ENCODE results near the gene KLB.
A peak's percentile ranks its signal among the peaks of the same experiment; 100 is the strongest.

KLB gene

DNA sequence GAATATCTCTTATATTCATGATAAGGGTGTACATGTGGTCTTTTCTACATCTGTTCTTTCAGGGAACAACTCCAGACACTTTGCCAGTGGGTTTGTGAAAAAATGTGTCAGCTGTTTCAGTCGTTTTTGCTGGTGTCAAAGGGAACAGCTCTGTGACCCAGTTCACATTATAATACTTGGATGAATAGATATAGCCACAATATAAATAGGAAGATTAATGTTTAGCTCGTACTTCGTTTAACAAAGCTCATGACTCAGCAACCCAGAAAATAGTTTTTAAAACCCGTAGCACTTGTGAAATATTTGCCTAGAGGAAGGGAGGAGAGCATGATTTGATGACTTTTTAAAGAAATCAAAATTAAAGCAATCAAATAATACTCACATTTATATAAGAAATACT is 60.0 kb downstream of the KLB start:
- DNase-seq = no peak

DNA sequence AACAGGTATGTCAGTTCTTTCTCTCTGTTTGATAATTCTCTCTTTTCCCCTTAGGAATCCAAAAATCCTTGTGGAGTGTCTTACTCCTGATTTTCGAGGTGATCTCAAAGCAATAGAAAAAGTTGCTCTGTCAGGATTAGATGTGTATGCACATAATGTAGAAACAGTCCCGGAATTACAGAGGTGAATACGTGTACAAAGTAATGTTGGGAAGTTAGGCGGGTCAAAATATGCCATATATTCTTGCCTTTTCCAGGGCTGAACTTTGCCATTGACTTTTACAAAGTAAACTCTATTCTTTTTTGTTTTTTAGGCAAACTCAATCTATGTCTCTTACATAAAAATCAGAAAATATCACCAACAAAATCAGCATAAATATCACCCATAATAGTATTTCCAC is 60.7 kb downstream of the KLB start:
- DNase-seq = no peak

GRCh38 chr4:39469429-39470077 is 62.8 kb downstream of the KLB start:
- peak; percentile 35 for DNase-seq

DNA sequence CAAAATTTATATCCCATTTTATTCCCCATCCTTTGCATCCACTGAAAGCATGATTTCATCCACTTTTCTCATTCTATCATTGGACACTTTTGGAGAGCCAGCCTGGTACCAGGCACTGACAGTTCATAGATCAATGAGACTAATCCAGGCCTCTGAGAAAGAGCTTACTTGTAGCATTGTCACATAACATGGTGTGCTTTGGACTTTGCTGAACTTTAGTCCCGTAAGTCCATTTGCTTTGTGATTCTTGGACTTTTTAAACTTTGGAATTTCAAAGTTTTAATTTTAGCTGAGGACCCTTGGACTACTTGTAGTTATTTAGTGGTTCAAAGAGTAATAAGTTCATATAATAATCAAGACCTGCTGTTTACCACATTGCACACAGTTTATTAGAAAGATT is 63.7 kb downstream of the KLB start:
- DNase-seq = no peak

- no peak for DNase-seq
These were observed 65.7 kb downstream of the KLB start for GRCh38 chr4:39472396-39472795.

- DNase-seq = no peak
These were observed 69.6 kb downstream of the KLB start for GRCh38 chr4:39476187-39476895.

- DNase-seq = no peak
These were observed 73.5 kb downstream of the KLB start for GRCh38 chr4:39480251-39480650.

- no peak for DNase-seq
These were observed 74.4 kb downstream of the KLB start for GRCh38 chr4:39480902-39481695.

DNA sequence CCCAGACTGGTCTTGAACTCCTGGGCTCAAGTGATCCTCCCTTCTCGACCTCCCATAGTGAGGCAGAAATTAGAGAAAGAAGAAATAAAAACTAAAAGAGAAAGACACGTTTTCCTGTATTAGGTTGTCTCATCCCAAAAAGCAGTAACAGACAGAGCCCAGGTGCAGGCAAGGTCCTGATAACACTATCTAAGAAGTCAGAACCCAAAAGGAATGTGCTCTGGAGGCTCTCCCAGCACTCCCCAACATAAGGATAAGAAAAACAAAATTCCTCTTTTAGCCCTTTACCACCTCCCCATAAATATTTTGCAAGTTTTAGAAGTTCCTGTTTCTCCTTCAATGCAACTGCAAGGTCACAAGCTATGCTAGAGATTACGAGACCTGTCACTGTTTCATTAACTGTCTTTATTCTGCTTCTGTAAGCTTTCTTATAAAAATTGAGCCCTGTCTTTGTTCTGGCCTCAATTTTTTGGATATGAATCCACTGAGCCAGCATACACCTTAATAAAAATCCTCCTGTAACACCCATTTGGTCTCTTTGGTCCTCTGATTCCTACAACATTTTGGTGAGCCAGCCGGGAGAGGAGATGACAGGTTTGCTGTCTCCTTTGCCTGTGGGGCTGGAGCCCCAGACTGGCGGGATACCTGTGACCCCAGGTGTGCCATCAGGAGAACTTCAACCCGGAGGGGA is 78.0 kb downstream of the KLB start:
- DNase-seq = no peak

DNA sequence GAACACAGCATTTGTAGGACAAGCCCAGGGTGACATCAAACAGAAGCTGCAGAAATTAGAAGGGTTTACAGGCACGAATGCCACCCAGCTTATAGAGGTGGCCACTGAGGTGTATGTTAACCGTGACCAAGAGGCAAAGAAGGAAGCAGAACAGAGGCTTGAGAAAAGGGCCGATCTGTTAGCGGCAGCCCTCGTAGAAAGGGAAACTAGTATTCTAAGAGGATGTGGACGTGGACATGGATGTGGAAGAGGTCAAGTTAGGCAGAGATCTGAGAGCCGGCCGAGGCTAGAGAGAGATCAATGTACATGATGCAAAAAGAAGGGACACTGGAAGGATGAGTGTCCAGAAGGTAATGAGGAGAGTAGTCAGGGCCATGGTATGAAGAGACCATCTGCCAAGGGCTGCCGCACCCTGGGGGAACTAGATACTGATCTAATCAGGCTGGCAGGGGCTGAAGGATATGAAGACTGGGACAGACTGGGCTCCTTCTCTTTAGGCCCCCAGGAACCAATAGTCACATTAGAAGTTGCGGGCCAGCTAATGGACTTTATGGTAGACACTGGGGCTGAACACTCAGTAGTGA is 79.6 kb downstream of the KLB start:
- DNase-seq = no peak

DNA sequence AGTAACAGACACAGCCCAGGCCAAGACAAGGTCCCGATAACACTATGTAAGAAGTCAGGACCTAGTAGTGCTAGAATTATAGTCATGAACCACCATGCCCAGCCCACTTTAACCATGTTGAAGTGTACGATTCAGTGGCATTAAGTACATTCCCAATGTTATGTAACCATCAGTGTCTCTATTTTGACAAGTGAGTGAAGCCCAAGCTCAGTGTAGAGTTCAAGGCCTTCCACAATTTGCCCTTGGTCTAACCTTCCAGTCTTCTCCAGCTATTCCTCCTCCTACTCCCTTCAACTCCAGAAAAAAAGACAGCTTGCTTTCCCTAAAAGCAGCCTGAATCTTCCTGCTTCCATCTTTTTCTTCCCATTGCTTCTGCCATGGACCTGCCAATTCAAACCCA is 83.6 kb downstream of the KLB start:
- no peak for DNase-seq

DNA sequence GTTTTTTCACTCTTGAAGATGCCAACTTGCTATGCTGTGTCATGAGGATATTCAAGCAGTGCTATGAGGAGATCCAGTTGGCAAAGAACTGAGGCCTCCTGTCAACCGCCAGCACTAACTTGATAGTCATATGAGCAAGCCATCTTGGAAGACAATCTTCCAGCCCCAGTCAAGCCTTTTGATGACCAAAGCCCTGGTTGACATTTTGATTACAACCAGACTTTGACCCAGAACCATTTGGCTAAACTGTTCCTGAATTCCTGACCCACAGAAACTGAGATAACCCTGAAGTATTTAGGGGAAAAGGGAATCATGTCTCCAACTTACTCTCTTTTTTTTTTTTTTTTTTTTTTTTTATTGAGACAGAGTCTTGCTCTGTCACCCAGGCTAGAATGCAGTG is 87.6 kb downstream of the KLB start:
- no peak for DNase-seq

GRCh38 chr4:39495446-39496213 is 88.9 kb downstream of the KLB start:
- DNase-seq = no peak

DNA sequence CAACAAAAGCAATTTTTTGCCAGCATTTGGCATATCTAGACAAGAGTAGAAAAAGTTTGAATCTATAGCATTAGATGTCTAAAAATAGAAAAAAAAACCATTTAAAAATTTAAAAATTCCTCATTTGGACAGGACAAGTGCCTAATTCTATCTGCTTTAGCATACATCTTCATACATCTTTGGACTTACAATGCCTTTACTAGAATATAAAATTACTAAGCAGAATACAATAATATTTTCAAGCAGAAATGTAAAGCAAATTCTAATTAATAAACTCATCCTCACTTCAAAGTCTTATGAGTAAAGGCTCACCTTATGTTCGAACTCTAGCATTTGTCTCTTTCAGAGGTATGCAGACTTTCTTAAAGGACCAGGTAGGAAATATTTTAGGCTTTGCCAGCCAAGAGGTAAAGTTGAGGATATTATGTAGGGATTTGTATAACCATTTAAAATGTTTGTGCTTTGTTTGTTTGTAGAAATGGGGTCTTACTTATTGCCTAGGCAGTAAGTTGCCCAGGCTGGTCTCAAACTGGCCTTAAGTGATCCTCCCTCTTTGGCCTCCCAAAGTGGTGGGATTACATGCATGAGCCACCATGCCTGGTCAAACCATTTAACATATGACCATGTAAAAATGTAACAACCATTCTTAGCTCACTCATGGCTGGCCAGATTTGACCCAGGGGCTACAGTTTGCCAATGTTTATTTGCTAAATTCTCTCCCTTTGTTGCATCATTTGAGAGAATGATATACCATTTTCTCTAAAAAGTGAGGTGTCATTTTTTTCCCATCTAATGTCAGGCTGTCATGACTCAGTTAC is 91.4 kb downstream of the KLB start:
- DNase-seq = no peak

DNA sequence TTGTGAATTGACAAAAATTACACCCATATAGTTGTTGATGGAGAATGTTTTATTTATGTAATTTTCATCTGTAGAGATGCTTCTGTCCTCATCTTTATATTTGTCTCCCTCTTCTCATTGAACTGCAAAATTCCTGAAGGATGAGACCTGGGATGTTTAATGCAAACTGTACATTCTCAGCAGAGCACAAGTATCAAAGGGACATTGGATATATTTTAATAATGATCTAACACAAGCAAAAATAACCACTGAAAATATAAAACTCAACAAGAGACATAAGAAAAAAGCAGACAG is 91.9 kb downstream of the KLB start:
- no peak for DNase-seq

All from NCI-H510A (cell line).